Spinal cord (tissue), 10 donors: ENCODE results near the gene GARIN5A. TPM values are rescaled to one million over a fixed set of nuclear protein-coding genes. Genes with fewer than 3 reads are reported as not detected.
"Not testable (repeated sequence)": the region's sequence is repeated elsewhere in the genome, so short reads cannot be mapped to it uniquely, and the experiment has no call there.

ENCODE experiments used
- DNase-seq, 6 donors: peaks; one replicate each; pipeline versions ENCODE4 v3.0.0 to v3.0.0-alpha.2; 2013 to 2015; ENCODE audit warnings: low spot score in 6 of 6, low read depth in 4 of 6
- H3K27ac ChIP-seq: one replicate; pipeline ENCODE4 v1.5.1; 2013; ENCODE audit warnings: low read depth, low read length, control low read depth
- H3K27me3 ChIP-seq: one replicate; pipeline ENCODE4 v1.6.1; 2013; ENCODE audit warnings: low read length; ENCODE audit not compliant: control insufficient read depth, insufficient read depth
- H3K36me3 ChIP-seq: one replicate; pipeline ENCODE4 v1.6.1; 2013; ENCODE audit warnings: low read length; ENCODE audit not compliant: control insufficient read depth, insufficient read depth
- H3K4me1 ChIP-seq: one replicate; pipeline ENCODE4 v1.6.1; 2013; ENCODE audit warnings: low read length; ENCODE audit not compliant: control insufficient read depth, insufficient read depth
- H3K4me3 ChIP-seq: one replicate; pipeline ENCODE4 v1.5.1; 2013; ENCODE audit warnings: low read depth, low read length, control low read depth
- H3K9me3 ChIP-seq: one replicate; pipeline ENCODE4 v1.6.1; 2013; ENCODE audit warnings: low read length; ENCODE audit not compliant: control insufficient read depth, insufficient read depth
- WGBS: methylation state at CpG from one replicate; pipeline ENCODE4 v1.1.5; 2013; ENCODE audit warnings: missing lambda C conversion rate; ENCODE audit not compliant: insufficient coverage; 5-methylcytosine and 5-hydroxymethylcytosine counted together
- polyA plus RNA-seq, 2 donors: library from polyadenylated mRNA; unstranded; fragments of 120-200 nt; gene quantifications; one replicate each; pipeline ENCODE4 v1.2.1, GENCODE V29; 2013; ENCODE audit not compliant: insufficient read length in 2 of 2
- total RNA-seq, 2 donors: library from RNA; depleted of rRNA in 1 of 2; stranded (reverse); fragments of 120-200 nt in 1 of 2; fragments of >200 nt in 1 of 2; gene quantifications; one replicate each; pipeline versions ENCODE4 v1.2.3 to v1.2.4, GENCODE V29; 2013 to 2014
- donor health status: healthy.

Gene GARIN5A
- total and polyA plus RNA-seq, 4 donors: 4.2 to 14.1 (median 8.7) TPM

DNA sequence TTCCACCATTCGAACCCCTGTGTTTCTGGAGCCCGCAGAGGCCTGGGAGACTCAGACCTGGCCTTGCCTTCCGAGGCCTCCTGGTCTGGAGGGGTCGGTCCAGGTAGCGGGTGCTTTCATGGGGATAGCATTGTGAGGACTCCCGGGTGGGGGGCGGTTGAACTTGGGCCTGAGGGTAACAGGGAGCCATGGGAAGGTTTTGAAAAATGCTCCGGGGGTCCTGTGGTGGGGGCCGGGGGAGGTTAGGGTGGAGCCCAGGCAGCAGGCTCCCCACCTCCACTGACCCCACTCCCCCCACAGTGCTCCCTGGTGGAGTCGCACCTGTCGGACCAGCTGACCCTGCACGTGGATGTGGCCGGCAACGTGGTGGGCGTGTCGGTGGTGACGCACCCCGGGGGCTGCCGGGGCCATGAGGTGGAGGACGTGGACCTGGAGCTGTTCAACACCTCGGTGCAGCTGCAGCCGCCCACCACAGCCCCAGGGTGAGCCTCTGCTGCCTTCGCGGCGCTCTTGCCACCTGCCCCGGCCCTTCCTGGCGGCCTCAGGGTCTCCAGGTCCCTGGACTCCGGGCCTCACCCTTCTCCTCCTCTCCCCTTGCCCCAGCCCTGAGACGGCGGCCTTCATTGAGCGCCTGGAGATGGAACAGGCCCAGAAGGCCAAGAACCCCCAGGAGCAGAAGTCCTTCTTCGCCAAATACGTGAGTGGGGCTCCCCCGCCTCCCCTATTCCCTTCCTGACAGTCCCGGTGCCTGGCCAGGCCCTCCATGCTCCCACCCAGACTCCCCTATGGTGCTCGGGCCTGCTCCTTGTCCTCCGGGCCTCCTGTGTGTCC lies 3.8 kb upstream of the GARIN5A start:
- WGBS: 94% methylated on average over 30 of the region's 37 CpGs
- peaks cover 26% of the 10 kb centered on the region for H3K4me1 ChIP-seq
- no peak for DNase-seq
- peaks cover 74% of the 10 kb centered on the region for H3K36me3 ChIP-seq
- no peak overlapping the region for H3K27ac ChIP-seq
- H3K27me3 ChIP-seq: no peaks in the 10 kb centered on the region
- H3K9me3 ChIP-seq: no peaks in the 10 kb centered on the region
- H3K4me3 ChIP-seq: no peak overlapping the region

GRCh38 chr19:50479761-50480251 lies 3.2 kb upstream of the GARIN5A start:
- no peak overlapping the region for H3K27ac ChIP-seq
- H3K4me3 ChIP-seq: no peak overlapping the region

GRCh38 chr19:50478901-50479715 lies 2.5 kb upstream of the GARIN5A start:
- H3K9me3 ChIP-seq: no peaks in the 10 kb centered on the region
- no peak overlapping the region for H3K27ac ChIP-seq
- H3K27me3 ChIP-seq: no peaks in the 10 kb centered on the region
- peaks cover 65% of the 10 kb centered on the region for H3K36me3 ChIP-seq
- DNase-seq: no peak
- peaks cover 26% of the 10 kb centered on the region for H3K4me1 ChIP-seq
- no peak overlapping the region for H3K4me3 ChIP-seq
- 84% methylated on average over 11 of the region's 19 CpGs for WGBS

More at GRCh38 chr19:50479761-50480251, 3.2 kb upstream of the GARIN5A start:
- peaks cover 26% of the 10 kb centered on the region for H3K4me1 ChIP-seq
- no peaks in the 10 kb centered on the region for H3K9me3 ChIP-seq
- no peak for DNase-seq
- no peaks in the 10 kb centered on the region for H3K27me3 ChIP-seq
- 96% methylated on average over 13 of the region's 16 CpGs for WGBS
- H3K36me3 ChIP-seq: peaks cover 69% of the 10 kb centered on the region

DNA sequence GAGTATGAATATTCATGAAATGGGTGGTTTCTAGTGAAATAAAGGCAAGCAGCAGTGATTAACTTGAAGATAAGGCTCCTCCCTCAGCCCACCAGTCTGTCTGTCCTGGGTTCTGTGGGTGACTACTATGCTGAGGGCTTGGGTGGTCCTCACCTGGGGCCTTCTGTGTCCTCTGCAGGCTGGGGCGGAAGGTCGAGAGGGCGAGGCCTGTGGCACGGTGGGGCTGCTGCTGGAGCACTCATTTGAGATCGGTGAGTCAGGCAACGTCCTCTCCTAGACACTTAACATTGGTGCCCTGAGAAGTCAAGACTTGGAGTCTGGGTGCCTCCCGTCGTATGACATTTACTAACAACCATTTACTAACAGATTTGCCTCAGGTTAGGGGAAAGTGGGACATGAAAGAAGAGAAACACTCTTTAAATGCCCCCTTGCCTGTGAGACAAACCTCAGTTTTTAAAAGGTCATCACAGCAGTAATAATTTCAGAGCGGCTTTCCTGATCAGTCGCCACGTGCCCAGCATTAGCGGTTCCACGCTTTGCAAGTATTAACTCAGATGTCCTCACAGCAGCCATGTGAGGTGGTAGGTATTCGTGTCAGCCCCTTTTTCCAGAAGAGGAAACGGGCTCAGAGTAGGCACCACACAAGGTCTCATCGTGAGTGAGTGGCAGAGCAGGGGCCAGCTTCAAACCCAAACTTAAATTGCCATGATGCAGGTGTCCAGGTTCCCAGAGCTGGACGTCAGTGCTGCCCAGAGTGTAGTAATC lies 1.3 kb upstream of the GARIN5A start:
- DNase-seq: no peak
- H3K36me3 ChIP-seq: peaks cover 54% of the 10 kb centered on the region
- no peak overlapping the region for H3K27ac ChIP-seq
- WGBS: 96% methylated on average over 11 of the region's 17 CpGs
- H3K27me3 ChIP-seq: no peaks in the 10 kb centered on the region
- peaks cover 26% of the 10 kb centered on the region for H3K4me1 ChIP-seq
- H3K9me3 ChIP-seq: no peaks in the 10 kb centered on the region
- H3K4me3 ChIP-seq: peak overlapping the region; percentile 98

DNA sequence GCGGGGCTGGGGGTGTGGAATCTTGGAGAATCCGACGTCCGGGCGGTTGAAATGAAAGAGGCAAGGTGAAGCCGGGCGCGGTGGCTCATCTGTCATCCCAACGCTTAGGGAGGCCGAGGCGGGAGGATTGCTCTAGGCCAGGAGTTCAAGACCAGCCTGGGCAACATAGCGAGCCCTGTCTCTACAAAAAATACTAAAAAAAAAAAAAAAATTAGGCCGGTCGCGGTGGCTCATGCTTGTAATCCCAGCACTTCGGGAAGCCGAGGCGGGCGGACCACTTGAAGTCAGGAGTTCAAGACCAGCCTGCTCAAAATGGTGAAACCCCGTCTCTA lies 225 bp upstream of the GARIN5A start:
- Histone ChIP-seq H3K4me1 (peaks cover 26% of the 10 kb centered on the region), H3K27ac (peak overlapping the region; percentile 90), H3K9me3 (no peaks in the 10 kb centered on the region), H3K4me3 (peak overlapping the region; percentile 98), H3K36me3 (peaks cover 44% of the 10 kb centered on the region), H3K27me3 (no peaks in the 10 kb centered on the region)
- DNase-seq: no peak
- WGBS: 0% methylated on average over 9 of the region's 20 CpGs

- Histone ChIP-seq H3K27ac (peak overlapping the region; percentile 71), H3K27me3 (no peaks in the 10 kb centered on the region), H3K4me3 (peak overlapping the region; percentile 98), H3K36me3 (peaks cover 33% of the 10 kb centered on the region), H3K4me1 (peaks cover 26% of the 10 kb centered on the region), H3K9me3 (no peaks in the 10 kb centered on the region)
- no peak for DNase-seq
- WGBS: 66% methylated on average over 28 of the region's 29 CpGs
Measured at GRCh38 chr19:50475736-50476223, 868 bp downstream of the GARIN5A start.

DNA sequence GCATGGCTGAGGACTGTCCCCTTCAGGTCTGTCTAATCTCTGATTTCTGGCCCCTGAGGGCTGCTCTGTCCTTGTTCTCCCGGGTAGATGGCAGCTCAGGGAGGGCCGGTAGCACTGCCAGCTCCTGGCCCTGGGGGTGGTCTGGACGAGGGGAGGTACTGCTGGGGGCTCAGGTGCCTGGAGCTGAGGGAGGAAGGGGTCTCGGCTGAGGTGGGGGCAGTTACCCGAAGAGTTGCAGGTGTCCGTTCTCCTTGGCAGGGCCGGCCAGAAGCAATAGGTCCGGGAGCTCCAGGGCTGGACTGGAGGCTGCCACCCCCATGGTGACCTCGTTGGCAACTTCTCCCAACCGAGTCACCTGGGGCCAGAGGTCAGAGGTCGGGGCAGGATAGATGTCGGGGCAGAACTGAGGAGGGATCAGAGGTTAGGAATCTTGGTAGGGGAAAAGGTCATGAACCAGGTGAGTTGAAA lies 1.5 kb downstream of the GARIN5A start:
- Histone ChIP-seq H3K27ac (no peak overlapping the region), H3K4me1 (peaks cover 26% of the 10 kb centered on the region), H3K4me3 (no peak overlapping the region), H3K9me3 (no peaks in the 10 kb centered on the region), H3K27me3 (no peaks in the 10 kb centered on the region), H3K36me3 (peaks cover 26% of the 10 kb centered on the region)
- WGBS: 86% methylated on average over 11 of the region's 12 CpGs
- DNase-seq: no peak

DNA sequence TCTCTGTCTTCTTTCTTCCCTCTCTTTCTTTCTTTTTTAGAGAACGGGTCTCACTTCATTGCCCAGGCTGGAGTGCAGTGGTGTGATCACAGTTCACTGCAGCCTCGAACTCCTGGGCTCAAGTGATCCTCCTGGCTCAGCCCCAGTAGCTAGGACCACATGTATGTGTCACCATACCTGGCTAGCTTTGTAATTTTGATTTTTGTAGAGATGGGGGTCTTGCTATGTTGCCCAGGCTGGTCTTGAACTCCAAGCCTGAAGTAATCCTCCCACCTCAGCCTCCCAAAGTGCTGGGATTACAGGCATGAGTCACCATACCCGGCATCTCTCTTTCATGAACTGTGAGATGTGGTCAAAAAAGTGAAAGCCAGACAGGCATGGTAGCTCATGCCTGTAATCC lies 3.3 kb downstream of the GARIN5A start:
- WGBS: no CpG with 5 or more reads among the region's 3 CpGs
- not testable (repeated sequence) for H3K4me3 ChIP-seq, DNase-seq

DNA sequence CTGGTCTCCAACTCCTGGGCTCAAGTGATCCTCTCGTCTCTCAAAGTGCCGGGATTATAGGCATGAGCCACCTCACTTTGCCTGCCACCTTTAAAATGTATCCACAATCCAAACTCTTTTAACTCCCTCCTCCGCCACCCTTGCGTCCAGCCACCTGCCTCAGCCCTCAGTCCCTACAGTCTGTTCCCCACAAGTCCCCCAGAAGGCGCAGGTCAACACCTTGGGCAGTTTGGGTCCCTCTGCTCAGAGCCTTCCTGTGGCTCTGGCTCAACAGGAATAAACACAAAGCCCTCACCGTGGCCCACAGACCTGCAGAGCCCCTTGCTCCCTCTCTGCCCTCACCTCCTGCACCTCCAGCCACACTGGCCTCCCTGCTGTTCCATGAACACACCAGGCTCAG lies 7.8 kb downstream of the GARIN5A start:
- no peaks in the 10 kb centered on the region for H3K9me3 ChIP-seq
- DNase-seq: no peak
- 94% methylated on average over 6 of the region's 6 CpGs for WGBS
- H3K4me3 ChIP-seq: no peak overlapping the region
- H3K4me1 ChIP-seq: peaks cover 12% of the 10 kb centered on the region
- no peak overlapping the region for H3K27ac ChIP-seq
- peaks cover 9% of the 10 kb centered on the region for H3K36me3 ChIP-seq
- no peaks in the 10 kb centered on the region for H3K27me3 ChIP-seq

More for the DNA sequence above, 3.3 kb downstream of the GARIN5A start:
- peaks cover 24% of the 10 kb centered on the region for H3K4me1 ChIP-seq
- H3K27me3 ChIP-seq, H3K36me3 ChIP-seq, H3K9me3 ChIP-seq, H3K27ac ChIP-seq: not testable (repeated sequence)
